Mesenchymal stem cell (in vitro differentiated cells and primary cell): ENCODE data around the gene ELMO1.

Experiments
- DNase-seq: peaks from one replicate; pipeline ENCODE4 v3.0.0-alpha.2; 2013
- H2AFZ ChIP-seq: one replicate; pipeline ENCODE4 v1.6.1; 2013; ENCODE audit warnings: low read depth, mild to moderate bottlenecking, control low read depth, inconsistent platforms, low read length, moderate library complexity
- H2AK5ac ChIP-seq: 2 replicates; pipeline ENCODE4 v1.6.1; 2013; ENCODE audit warnings: low read length, moderate library complexity, mild to moderate bottlenecking, inconsistent platforms; ENCODE audit not compliant: severe bottlenecking
- H2BK120ac ChIP-seq: one replicate; pipeline ENCODE4 v1.6.1; 2013; ENCODE audit warnings: low read depth, mild to moderate bottlenecking, inconsistent platforms, low read length, moderate library complexity
- H2BK12ac ChIP-seq, 2 experiments: one replicate each; pipeline ENCODE4 v1.6.1; 2013; ENCODE audit warnings: inconsistent platforms in 2 of 2, low read length in 2 of 2, mild to moderate bottlenecking in 2 of 2, moderate library complexity in 2 of 2, control low read depth in 1 of 2
- H2BK15ac ChIP-seq: one replicate; pipeline ENCODE4 v1.6.1; 2013; ENCODE audit warnings: mild to moderate bottlenecking, low read depth, inconsistent platforms; ENCODE audit not compliant: poor library complexity, severe bottlenecking
- H2BK5ac ChIP-seq: 2 replicates; pipeline ENCODE4 v1.6.1; 2013; ENCODE audit warnings: low read depth, mild to moderate bottlenecking, low read length, control low read depth, inconsistent platforms; ENCODE audit not compliant: poor library complexity, severe bottlenecking
- H3K14ac ChIP-seq, 2 experiments: one replicate each; pipeline ENCODE4 v1.6.1; 2013; ENCODE audit warnings: inconsistent platforms in 2 of 2, low read length in 2 of 2, control low read depth in 1 of 2, mild to moderate bottlenecking in 1 of 2, moderate library complexity in 1 of 2
- H3K18ac ChIP-seq, 2 experiments: one replicate each; pipeline ENCODE4 v1.6.1; 2013; ENCODE audit warnings: inconsistent platforms in 2 of 2, low read length in 2 of 2, control low read depth in 1 of 2, low read depth in 1 of 2, mild to moderate bottlenecking in 1 of 2
- H3K23ac ChIP-seq, 2 experiments: one replicate each; pipeline ENCODE4 v1.6.1; 2013; ENCODE audit warnings: inconsistent platforms in 2 of 2, low read length in 2 of 2, mild to moderate bottlenecking in 2 of 2, moderate library complexity in 2 of 2, control low read depth in 1 of 2
- H3K27ac ChIP-seq: 2 replicates; pipeline ENCODE4 v1.5.1; 2013; ENCODE audit warnings: mild to moderate bottlenecking, moderate library complexity, low read length, control low read depth, inconsistent platforms; ENCODE audit not compliant: poor library complexity, severe bottlenecking
- H3K27me3 ChIP-seq, 2 experiments: 2 replicates each; pipeline versions ENCODE4 v1.6.1 to v1.7.0; 2013; ENCODE audit warnings: low read length in 2 of 2, mild to moderate bottlenecking in 2 of 2, moderate library complexity in 2 of 2, control low read depth in 1 of 2, inconsistent platforms in 1 of 2; ENCODE audit not compliant: control insufficient read depth in 1 of 2, insufficient read depth in 1 of 2
- H3K36me3 ChIP-seq, 2 experiments: 2 replicates each; pipeline versions ENCODE4 v1.6.1 to v1.7.0; 2013; ENCODE audit warnings: low read length in 2 of 2, control low read depth in 1 of 2, inconsistent platforms in 1 of 2, low read depth in 1 of 2, mild to moderate bottlenecking in 1 of 2; ENCODE audit not compliant: insufficient read depth in 2 of 2, control insufficient read depth in 1 of 2
- H3K4ac ChIP-seq, 2 experiments: one replicate each; pipeline ENCODE4 v1.6.1; 2013; ENCODE audit warnings: inconsistent platforms in 2 of 2, low read length in 2 of 2, mild to moderate bottlenecking in 2 of 2, moderate library complexity in 2 of 2, control low read depth in 1 of 2, low read depth in 1 of 2
- H3K4me1 ChIP-seq: 2 replicates; pipeline ENCODE4 v1.6.1; 2013; ENCODE audit warnings: low read depth, low read length, control low read depth; ENCODE audit not compliant: control insufficient read depth, insufficient read depth
- H3K4me2 ChIP-seq: 2 replicates; pipeline ENCODE4 v1.6.1; 2013; ENCODE audit warnings: low read length, mild to moderate bottlenecking, inconsistent platforms; ENCODE audit not compliant: poor library complexity, severe bottlenecking
- H3K4me3 ChIP-seq, 2 experiments: 2 replicates each; pipeline versions ENCODE4 v1.5.1 to v1.7.0; 2013; ENCODE audit warnings: low read length in 2 of 2, mild to moderate bottlenecking in 2 of 2, control low read depth in 1 of 2, low read depth in 1 of 2; ENCODE audit not compliant: insufficient read depth in 1 of 2
- H3K79me1 ChIP-seq: replicated peaks from 2 replicates; pipeline ENCODE4 v1.6.1; 2013; ENCODE audit warnings: mild to moderate bottlenecking, control low read depth, low read length, inconsistent platforms; ENCODE audit not compliant: poor library complexity, severe bottlenecking
- H3K9ac ChIP-seq: 2 replicates; pipeline ENCODE4 v1.7.0; 2013; ENCODE audit warnings: mild to moderate bottlenecking, low read length, moderate library complexity
- H3K9me3 ChIP-seq: 2 replicates; pipeline ENCODE4 v1.7.0; 2013; ENCODE audit warnings: mild to moderate bottlenecking, low read length; ENCODE audit not compliant: control insufficient read depth
- H4K8ac ChIP-seq: one replicate; pipeline ENCODE4 v1.6.1; 2013; ENCODE audit warnings: inconsistent platforms, mild to moderate bottlenecking, low read length, moderate library complexity
- H4K91ac ChIP-seq: one replicate; pipeline ENCODE4 v1.6.1; 2013; ENCODE audit warnings: mild to moderate bottlenecking, low read length, inconsistent platforms
- WGBS: methylation state at CpG from one replicate; pipeline ENCODE4 v1.1.7; 2013; ENCODE audit warnings: mixed read lengths; 5-methylcytosine and 5-hydroxymethylcytosine counted together

Gene ELMO1

GRCh38 chr7:37041461-37041860, 407.2 kb downstream of the ELMO1 start:
- no peak for DNase-seq
- Histone ChIP-seq H3K18ac (no peak overlapping the region), H2BK12ac (no peak overlapping the region), H3K23ac (no peak overlapping the region), H2AK5ac (no peak overlapping the region), H3K14ac (no peak overlapping the region), H2BK15ac (no peak overlapping the region), H3K9ac (no peak overlapping the region), H3K9me3 (peaks cover 13% of the 10 kb centered on the region), H3K4me2 (no peak overlapping the region), H2BK5ac (no peak overlapping the region), H3K4me1 (no peaks in the 10 kb centered on the region), H2BK120ac (no peak overlapping the region), H3K27ac (no peak overlapping the region), H2AFZ (no peak overlapping the region), H3K4me3 (no peak overlapping the region), H4K8ac (no peak overlapping the region), H3K27me3 (no peaks in the 10 kb centered on the region), H3K36me3 (no peaks in the 10 kb centered on the region), H4K91ac (no peak overlapping the region), H3K4ac (no peak overlapping the region), H3K79me1 (no peaks in the 10 kb centered on the region)
- WGBS = 100% methylated on average over 5 of the region's 8 CpGs

GRCh38 chr7:37040330-37040729, 408.3 kb downstream of the ELMO1 start:
- H4K8ac ChIP-seq = no peak overlapping the region
- no peak overlapping the region for H2AFZ ChIP-seq
- H3K23ac ChIP-seq = no peak overlapping the region
- H2BK5ac ChIP-seq = no peak overlapping the region
- H3K9me3 ChIP-seq = peaks cover 13% of the 10 kb centered on the region
- no peak overlapping the region for H3K4ac ChIP-seq
- peak overlapping the region in 1 of 2 experiments; percentile 43 for H3K18ac ChIP-seq
- H3K27ac ChIP-seq = no peak overlapping the region
- H3K36me3 ChIP-seq = no peaks in the 10 kb centered on the region
- peak; percentile 76 for DNase-seq
- H2BK12ac ChIP-seq = no peak overlapping the region
- no peak overlapping the region for H3K14ac ChIP-seq
- no peaks in the 10 kb centered on the region for H3K4me1 ChIP-seq
- H3K4me3 ChIP-seq = no peak overlapping the region
- H3K4me2 ChIP-seq = no peak overlapping the region
- no peak overlapping the region for H2BK15ac ChIP-seq
- H3K79me1 ChIP-seq = no peaks in the 10 kb centered on the region
- no peak overlapping the region for H4K91ac ChIP-seq
- WGBS = 18% methylated on average over 4 of the region's 4 CpGs
- H2BK120ac ChIP-seq = no peak overlapping the region
- no peak overlapping the region for H3K9ac ChIP-seq
- no peak overlapping the region for H2AK5ac ChIP-seq
- H3K27me3 ChIP-seq = no peaks in the 10 kb centered on the region

- DNase-seq = no peak
- Histone ChIP-seq H3K79me1 (no peaks in the 10 kb centered on the region), H4K91ac (no peak overlapping the region), H3K4ac (no peak overlapping the region), H2BK15ac (no peak overlapping the region), H2BK120ac (no peak overlapping the region), H3K9me3 (peaks cover 13% of the 10 kb centered on the region), H3K9ac (no peak overlapping the region), H3K4me3 (no peak overlapping the region), H3K4me1 (no peaks in the 10 kb centered on the region), H3K27me3 (no peaks in the 10 kb centered on the region), H3K36me3 (no peaks in the 10 kb centered on the region), H3K27ac (no peak overlapping the region), H2BK5ac (no peak overlapping the region), H2AFZ (no peak overlapping the region), H3K14ac (no peak overlapping the region), H2BK12ac (no peak overlapping the region), H3K4me2 (no peak overlapping the region), H3K18ac (no peak overlapping the region), H2AK5ac (no peak overlapping the region), H4K8ac (no peak overlapping the region), H3K23ac (no peak overlapping the region)
- whole genome bisulfite sequencing = 100% methylated on average over 1 of the region's 3 CpGs
These were observed 409.4 kb downstream of the ELMO1 start for GRCh38 chr7:37039131-37039749.

GRCh38 chr7:37038706-37039105, 410.0 kb downstream of the ELMO1 start:
- H2AK5ac ChIP-seq = no peak overlapping the region
- no peaks in the 10 kb centered on the region for H3K27me3 ChIP-seq
- no peak overlapping the region for H4K8ac ChIP-seq
- no peak overlapping the region for H2BK12ac ChIP-seq
- no peaks in the 10 kb centered on the region for H3K36me3 ChIP-seq
- H3K4ac ChIP-seq = no peak overlapping the region
- H4K91ac ChIP-seq = no peak overlapping the region
- H3K9me3 ChIP-seq = peaks cover 13% of the 10 kb centered on the region
- no peak for DNase-seq
- H2BK120ac ChIP-seq = no peak overlapping the region
- no peak overlapping the region for H2BK5ac ChIP-seq
- H3K4me3 ChIP-seq = no peak overlapping the region
- H2AFZ ChIP-seq = no peak overlapping the region
- no peak overlapping the region for H3K18ac ChIP-seq
- no peaks in the 10 kb centered on the region for H3K4me1 ChIP-seq
- H3K79me1 ChIP-seq = no peaks in the 10 kb centered on the region
- H3K23ac ChIP-seq = no peak overlapping the region
- no peak overlapping the region for H3K14ac ChIP-seq
- no peak overlapping the region for H2BK15ac ChIP-seq
- H3K4me2 ChIP-seq = no peak overlapping the region
- H3K27ac ChIP-seq = no peak overlapping the region
- no peak overlapping the region for H3K9ac ChIP-seq
